NCI-H2081 treated with DMSO at 0.1 percent for 48 hours (cell line): ENCODE data around the gene ZDHHC19.
"Not testable (repeated sequence)": the region's sequence is repeated elsewhere in the genome, so short reads cannot be mapped to it uniquely, and the experiment has no call there.

Source experiments
- DNase-seq: peaks from one replicate; lab custom pipeline; 2025; lab: John Stamatoyannopoulos, UW

Gene ZDHHC19

GRCh38 chr3:196225086-196225485, 13.9 kb upstream of the ZDHHC19 start:
- DNase-seq, result no peak

GRCh38 chr3:196222876-196223595, 11.8 kb upstream of the ZDHHC19 start:
- DNase-seq, result no peak

DNA sequence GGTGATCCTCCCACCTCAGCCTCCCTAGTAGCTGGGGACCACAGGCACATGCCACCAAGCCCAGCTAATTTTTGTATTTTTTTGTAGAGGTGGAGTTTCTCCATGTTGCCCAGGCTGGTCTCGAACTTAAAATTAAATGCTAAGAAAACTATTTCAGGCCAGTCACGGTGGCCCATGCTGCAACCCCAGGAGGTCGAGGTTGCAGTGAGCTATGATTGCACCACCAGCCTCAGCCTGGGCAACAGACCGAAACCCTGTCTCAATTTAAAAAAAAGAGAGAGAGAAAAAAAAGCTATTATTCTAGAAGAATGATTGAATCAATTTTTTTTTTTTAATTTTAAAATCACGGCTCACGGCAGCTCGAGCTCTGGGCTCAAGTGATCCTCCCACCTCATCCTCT, 9.8 kb upstream of the ZDHHC19 start:
- no peak for DNase-seq

GRCh38 chr3:196220587-196220986, 9.4 kb upstream of the ZDHHC19 start:
- no peak for DNase-seq

DNA sequence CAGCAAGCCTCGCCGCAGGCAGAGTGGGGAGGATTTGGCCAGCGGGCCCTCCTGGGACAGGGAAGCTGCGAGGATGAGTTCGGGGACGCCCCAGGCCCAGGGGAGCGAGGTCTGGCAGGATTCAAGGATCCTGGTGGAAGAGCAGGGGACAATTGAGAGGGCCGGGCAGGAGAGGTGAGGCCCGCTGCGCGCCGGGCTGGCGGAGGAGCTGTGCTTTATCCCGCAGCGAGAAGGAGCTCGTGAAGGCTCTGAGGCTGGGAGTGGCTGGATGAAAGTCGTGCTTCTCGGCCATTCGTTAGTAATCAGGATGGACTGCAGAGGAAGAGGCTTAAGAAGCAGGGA, 8.7 kb upstream of the ZDHHC19 start:
- DNase-seq, result no peak

DNA sequence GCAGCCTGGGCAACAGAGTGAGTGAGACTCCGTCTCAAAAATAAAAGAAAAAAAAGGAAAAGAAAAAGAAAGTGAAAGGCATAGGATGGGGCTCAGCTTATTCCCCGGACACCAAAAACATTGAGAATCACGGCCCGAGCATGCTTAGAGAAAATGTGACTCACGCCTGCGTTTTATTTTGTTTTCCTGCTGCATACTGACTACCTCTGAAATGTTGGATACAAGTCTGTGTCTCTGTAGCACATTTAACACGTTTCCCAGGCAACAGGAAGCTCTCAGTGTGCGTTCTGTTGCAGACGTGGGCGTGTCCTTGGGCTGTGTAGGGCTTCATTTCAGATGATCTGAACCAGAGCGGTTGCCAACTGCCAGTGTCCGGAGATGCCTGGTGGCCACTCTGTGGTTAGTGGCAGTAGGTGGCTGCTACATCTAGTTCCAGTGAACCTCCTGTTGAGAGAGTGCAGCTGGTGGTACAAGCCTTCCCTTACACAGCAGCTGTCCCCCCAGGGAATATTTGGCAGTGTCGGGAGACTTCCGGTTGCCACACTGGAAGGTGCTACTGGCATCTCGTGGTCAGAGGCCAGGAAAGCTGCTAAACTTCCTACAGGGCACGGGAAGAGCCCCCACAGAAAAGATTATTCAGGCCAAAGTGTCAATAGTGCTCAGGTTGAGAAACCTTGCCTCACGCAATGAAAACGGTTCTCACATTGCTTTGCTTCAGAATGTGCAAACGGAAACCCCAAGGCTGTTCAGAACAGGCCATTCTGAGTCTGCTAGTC, 8.2 kb upstream of the ZDHHC19 start:
- DNase-seq, result peak; percentile 29

- no peak for DNase-seq
Measured at GRCh38 chr3:196218155-196218712, 7.0 kb upstream of the ZDHHC19 start.

GRCh38 chr3:196217307-196218154, 6.3 kb upstream of the ZDHHC19 start:
- DNase-seq, result no peak

DNA sequence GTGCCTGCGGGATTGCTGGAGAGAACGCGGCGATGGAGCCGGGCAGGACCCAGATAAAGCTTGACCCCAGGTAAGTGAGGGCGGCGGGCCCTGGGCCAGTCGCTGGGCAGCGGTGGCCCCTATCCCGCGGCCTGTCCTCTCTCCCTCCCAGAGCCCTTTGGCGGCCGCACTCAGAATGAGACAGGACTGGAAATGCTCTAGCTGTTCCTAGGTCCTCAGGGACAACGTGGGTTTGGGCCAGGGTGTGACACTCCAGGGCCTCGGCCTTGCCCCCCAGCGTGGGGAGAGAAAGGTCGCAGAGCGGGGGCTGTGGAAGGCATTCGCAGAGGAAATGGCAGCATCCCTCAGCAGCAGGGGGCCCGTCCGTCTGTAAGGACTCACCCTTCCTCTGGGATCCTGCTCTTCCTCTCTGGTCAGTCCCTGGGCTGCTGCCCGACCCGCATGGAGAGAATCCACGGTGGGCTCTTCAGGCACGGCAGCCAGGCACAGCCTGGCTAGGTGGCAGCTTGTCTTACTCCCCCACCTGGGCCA, 5.5 kb upstream of the ZDHHC19 start:
- DNase-seq, result no peak

DNA sequence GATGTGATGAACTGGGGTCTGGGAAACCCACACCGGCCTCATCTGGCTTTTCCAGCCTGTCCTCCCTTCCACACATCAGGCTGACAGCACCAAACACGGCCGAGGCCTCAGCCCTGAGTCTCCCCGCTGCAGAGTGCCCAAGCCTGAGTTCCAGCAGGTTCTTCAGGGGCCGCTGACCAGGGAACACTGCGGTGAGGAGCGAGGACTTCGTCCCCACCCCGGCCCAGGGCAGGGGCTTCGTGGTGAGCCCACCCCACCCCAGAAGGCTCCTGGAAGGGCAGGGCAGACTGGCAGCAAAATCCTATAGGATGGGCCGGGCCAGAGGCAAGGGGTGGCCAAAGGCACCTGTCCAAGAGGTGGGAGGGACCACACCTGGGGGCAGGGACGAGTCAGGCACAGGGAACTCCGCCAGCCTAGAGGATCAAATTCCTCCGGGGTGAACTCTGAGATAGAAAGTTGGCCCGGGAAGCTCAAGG, 4.9 kb upstream of the ZDHHC19 start, which contains the start of gene SLC51A:
Gene SLC51A (plus strand): TSS at position 446 of the 476 bp plus-strand sequence. CDS start 179 bp downstream, outside the sequence.
- no peak for DNase-seq

- no peak for DNase-seq
Measured at GRCh38 chr3:196215493-196216020, 4.4 kb upstream of the ZDHHC19 start.

DNA sequence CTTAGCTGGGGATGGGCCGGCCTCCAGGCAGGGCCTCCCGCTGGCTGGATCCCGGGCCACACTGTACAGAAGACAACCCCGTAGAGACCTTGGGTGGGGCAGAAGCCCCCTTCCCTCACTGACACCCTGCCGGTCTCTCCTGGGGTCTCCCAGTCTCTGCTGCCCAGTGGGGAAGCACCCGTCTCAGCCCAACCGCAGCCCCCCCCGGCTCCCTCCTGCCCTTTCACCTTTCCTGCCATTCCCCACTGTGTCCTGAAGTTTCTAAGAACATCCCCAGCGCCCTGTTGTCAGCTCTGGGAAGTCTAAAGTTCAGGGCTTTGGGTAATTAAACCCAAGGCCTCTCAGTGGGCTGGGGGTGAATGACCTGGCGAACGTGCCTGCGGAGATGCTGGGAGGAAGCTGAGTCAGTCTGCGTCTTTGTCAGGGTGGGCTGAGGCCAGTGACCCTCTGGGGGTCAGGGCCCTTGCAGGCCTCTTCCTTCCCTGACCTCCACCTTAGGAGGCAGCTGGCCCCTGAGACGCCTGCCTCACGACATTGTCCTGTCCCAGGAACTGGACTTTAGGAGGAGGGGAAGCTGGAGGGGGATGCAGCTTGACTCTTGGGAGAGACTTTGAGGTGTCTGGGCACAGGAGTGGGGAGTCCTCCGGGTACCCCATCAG, 3.7 kb upstream of the ZDHHC19 start:
- DNase-seq, result no peak

- DNase-seq, result not testable (repeated sequence)
Measured at GRCh38 chr3:196209944-196210672, 1.1 kb downstream of the ZDHHC19 start.

- no peak for DNase-seq
Measured at GRCh38 chr3:196208942-196209695, 2.1 kb downstream of the ZDHHC19 start.

DNA sequence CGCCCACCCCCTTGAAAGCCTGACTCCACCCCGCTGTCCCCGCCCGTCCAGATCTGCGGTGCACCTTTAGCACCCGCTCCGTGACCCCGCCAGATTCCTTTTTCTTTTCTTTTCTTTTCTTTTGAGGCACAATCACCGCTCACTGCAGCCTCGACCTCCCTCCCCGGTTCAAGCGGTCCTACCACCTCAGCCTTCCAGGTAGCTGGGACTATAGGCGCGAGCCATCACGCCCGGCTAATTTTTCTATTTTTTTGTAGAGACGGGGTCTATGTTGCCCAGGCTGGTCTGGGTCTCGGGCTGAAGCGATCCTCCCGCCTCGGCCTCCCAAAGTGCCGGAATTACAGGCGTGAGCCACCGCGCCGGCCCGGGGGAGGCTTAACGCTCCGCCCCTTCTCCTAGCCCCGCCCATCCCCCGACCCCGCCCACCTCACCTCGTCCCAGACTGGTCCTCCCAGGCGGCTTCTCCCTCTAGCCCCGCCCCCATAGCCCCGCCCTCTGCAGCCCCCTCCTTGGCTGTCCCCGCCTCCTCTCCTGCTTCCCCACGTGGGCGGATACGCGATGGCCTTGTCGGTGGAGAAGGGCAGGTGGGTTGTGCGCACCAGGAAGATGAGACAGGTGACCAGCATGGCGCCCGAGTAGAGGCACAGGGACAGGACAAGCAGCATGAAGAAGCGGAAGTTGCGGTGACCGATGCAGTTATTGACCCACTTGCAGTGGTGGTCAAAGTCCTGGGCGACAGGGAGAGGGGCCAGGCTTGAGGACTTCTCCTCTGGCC, 3.2 kb downstream of the ZDHHC19 start:
- no peak for DNase-seq

- no peak for DNase-seq
Measured at GRCh38 chr3:196207159-196207832, 3.9 kb downstream of the ZDHHC19 start.

- DNase-seq, result not testable (repeated sequence)
Measured at GRCh38 chr3:196205442-196206205, 5.6 kb downstream of the ZDHHC19 start.
